Astrocyte of the cerebellum (primary cell): ENCODE results near the gene SPOP.
"Not testable (repeated sequence)": the region's sequence is repeated elsewhere in the genome, so short reads cannot be mapped to it uniquely, and the experiment has no call there.

ENCODE experiments used
- DNase-seq: peaks from one replicate; pipeline ENCODE4 v3.0.0-alpha.2; 2011; ENCODE audit warnings: low read depth
- H3K4me3 ChIP-seq: 2 replicates; pipeline ENCODE4 v1.5.1; 2011; ENCODE audit warnings: mild to moderate bottlenecking, low read depth, low read length, moderate library complexity
- CTCF ChIP-seq: IDR thresholded peaks from 2 replicates; pipeline ENCODE4 v1.5.1; 2012; ENCODE audit warnings: low read length, low read depth, moderate library complexity, mild to moderate bottlenecking; ENCODE audit errors: missing control alignments
- in situ Hi-C: cut with HindIII; loops from 2 replicates; pipeline ENCODE4 v1.10.0; 2017; ENCODE audit warnings: low sequenced_read_pairs

The SPOP gene

GRCh38 chr17:49552070-49552751, 125.7 kb downstream of the SPOP start:
- no peak for TF ChIP-seq CTCF
- no peak overlapping the region for H3K4me3 ChIP-seq
- DNase-seq: no peak
- in situ Hi-C loops: no loop called here

- in situ Hi-C loops: no loop called here
- no peak for TF ChIP-seq CTCF
- DNase-seq: no peak
- H3K4me3 ChIP-seq: no peak overlapping the region
These were observed 126.5 kb downstream of the SPOP start for GRCh38 chr17:49551221-49552069.

DNA sequence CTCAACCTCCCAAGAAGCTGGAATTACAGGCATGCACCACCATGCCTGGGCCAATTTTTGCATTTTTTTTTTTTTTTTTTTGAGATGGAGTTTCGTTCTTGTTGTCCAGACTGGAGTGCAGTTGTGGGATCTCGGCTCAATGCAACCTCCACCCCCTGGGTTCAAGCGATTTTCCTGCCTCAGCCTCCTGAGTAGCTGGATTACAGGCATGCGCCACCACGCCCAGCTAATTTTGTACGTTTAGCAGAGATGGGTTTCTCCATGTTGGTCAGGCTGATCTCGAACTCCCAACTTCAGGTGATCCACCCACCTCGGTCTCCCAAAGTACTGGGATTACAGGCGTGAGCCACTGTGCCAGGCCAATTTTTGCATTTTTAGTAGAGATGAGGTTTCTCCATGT, 127.1 kb downstream of the SPOP start:
- DNase-seq, in situ Hi-C loops, H3K4me3 ChIP-seq: not testable (repeated sequence)

DNA sequence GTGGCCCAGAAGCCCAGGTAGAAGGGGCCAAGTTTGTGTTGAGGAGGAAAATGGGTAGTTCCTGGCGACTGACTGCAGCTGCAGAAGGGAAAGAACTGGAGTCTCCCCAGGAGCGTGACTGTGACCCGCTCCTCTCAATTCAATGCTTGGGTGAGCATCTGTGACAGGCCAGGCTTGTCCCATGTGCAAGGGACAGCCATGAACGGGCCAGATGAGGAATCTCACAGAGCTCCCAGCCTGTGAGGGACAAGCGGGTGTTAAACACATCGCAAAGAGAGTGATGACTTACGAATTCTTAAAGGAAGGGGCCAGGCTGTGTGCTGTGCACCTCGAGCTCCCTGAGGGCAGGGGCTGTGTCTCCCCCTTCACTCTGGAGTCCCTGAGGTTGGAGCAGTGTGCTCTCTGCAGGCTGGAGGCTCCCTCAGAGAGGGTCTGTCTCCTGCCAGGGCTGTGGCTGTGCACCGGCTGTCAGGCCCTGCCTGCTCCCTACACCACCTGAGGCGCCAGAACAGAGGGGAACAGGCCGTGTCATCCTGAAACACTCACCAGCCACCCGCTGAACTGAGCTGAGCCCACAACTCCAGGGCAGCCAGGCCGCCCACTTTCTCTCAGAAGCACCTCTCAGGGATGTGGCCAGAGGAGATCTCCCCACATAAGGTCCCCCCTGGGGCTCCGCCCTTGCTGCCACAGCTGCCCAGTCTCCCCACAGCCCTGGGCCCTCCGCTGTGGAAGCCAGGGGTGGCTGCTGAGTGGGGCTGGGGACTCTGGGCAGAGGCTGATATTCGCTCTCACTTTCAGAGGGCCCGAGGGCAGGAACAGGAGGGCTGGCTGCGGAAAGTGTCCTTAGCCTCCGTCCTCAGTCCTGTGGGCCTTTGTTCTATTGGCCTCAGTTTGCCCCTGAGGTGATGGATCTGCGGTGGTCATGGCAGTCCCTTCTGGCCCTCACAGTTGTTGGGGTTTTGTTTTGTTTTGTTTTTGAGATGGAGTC, 127.9 kb downstream of the SPOP start:
- no peak for TF ChIP-seq CTCF
- H3K4me3 ChIP-seq: no peak overlapping the region
- DNase-seq: no peak
- in situ Hi-C loops: no loop called here

GRCh38 chr17:49549311-49549605, 128.6 kb downstream of the SPOP start:
- no peak for DNase-seq
- no peak overlapping the region for H3K4me3 ChIP-seq
- in situ Hi-C loops: no loop called here
- TF ChIP-seq CTCF: no peak
